Caco-2 (cell line): ENCODE results near the gene BOLA2. TPM values are rescaled to one million over a fixed set of nuclear protein-coding genes. Genes with fewer than 3 reads are reported as not detected.
"Not testable (repeated sequence)": the region's sequence is repeated elsewhere in the genome, so short reads cannot be mapped to it uniquely, and the experiment has no call there.

ENCODE experiments used
- BruUV-seq: library from RNA; stranded (reverse); fragments of 400-500 nt; replicated peaks from 2 replicates; lab custom pipeline; 2021; lab: Mats Ljungman, UMichigan
- CTCF ChIA-PET: fragments of 300-600 bp; sonication (Branson Sonifier 250); formaldehyde crosslinking; loops from one replicate; lab custom pipeline; 2022; ENCODE audit warnings: antibody characterized with exemption; lab: Charles Lee
- POLR2A ChIA-PET: fragments of 300-600 bp; sonication (Branson Sonifier 250); formaldehyde crosslinking; loops from one replicate; lab custom pipeline; 2022; ENCODE audit warnings: antibody characterized with exemption; lab: Charles Lee
- DNase-seq, 2 experiments: peaks; one replicate each; pipeline versions ENCODE4 v3.0.0 to v3.0.0-alpha.2; 2020 to 2022
- H3K27me3 ChIP-seq: replicated peaks from 2 replicates; pipeline ENCODE4 v1.6.0; 2011; ENCODE audit warnings: low read length; ENCODE audit not compliant: control insufficient read depth, insufficient read depth
- H3K36me3 ChIP-seq: 2 replicates; pipeline ENCODE4 v1.5.1; 2011; ENCODE audit warnings: low read length; ENCODE audit not compliant: control insufficient read depth, insufficient read depth
- H3K4me1 ChIP-seq: fragments of 250-450 bp; sonication (Bioruptor Pico); 2 replicates; pipeline ENCODE4 v1.5.1; 2020; ENCODE audit warnings: mild to moderate bottlenecking
- H3K4me3 ChIP-seq: 2 replicates; pipeline ENCODE4 v1.5.1; 2011; ENCODE audit warnings: low read depth, mild to moderate bottlenecking, control low read depth, low read length
- H3K9me3 ChIP-seq: fragments of 250-450 bp; sonication (Bioruptor Pico); 2 replicates; pipeline ENCODE4 v1.5.1; 2020; ENCODE audit warnings: mild to moderate bottlenecking, moderate library complexity
- H3K27ac Mint-ChIP-seq: one replicate; pipeline ENCODE4 v1.8.0; 2022; ENCODE audit warnings: mixed read lengths; ENCODE audit not compliant: unreplicated experiment
- H3K27me3 Mint-ChIP-seq: one replicate; pipeline ENCODE4 v1.8.0; 2022; ENCODE audit warnings: mixed read lengths; ENCODE audit not compliant: insufficient read depth, unreplicated experiment
- H3K36me3 Mint-ChIP-seq: one replicate; pipeline ENCODE4 v1.8.0; 2022; ENCODE audit warnings: mild to moderate bottlenecking, mixed read lengths; ENCODE audit not compliant: insufficient read depth, unreplicated experiment
- H3K4me1 Mint-ChIP-seq: one replicate; pipeline ENCODE4 v1.8.0; 2022; ENCODE audit warnings: low read depth, mixed read lengths; ENCODE audit not compliant: unreplicated experiment
- H3K4me3 Mint-ChIP-seq: one replicate; pipeline ENCODE4 v1.8.0; 2022; ENCODE audit warnings: mild to moderate bottlenecking, moderate library complexity, mixed read lengths; ENCODE audit not compliant: unreplicated experiment
- H3K9me3 Mint-ChIP-seq: one replicate; pipeline ENCODE4 v1.8.0; 2022; ENCODE audit warnings: mixed read lengths; ENCODE audit not compliant: unreplicated experiment
- intact Hi-C: fragments of 100-400 bp; cut with micrococcal nuclease; formaldehyde crosslinking; loops from one replicate; pipeline ENCODE4 v1.10.0; 2022; ENCODE audit not compliant: unreplicated experiment
- total RNA-seq: library from RNA; stranded (reverse); gene quantifications from 2 replicates; pipeline ENCODE4 v1.2.3, GENCODE V29; 2022

BOLA2 gene
- total RNA-seq, 1 experiment from 2014 or later, result 4.6 TPM

DNA sequence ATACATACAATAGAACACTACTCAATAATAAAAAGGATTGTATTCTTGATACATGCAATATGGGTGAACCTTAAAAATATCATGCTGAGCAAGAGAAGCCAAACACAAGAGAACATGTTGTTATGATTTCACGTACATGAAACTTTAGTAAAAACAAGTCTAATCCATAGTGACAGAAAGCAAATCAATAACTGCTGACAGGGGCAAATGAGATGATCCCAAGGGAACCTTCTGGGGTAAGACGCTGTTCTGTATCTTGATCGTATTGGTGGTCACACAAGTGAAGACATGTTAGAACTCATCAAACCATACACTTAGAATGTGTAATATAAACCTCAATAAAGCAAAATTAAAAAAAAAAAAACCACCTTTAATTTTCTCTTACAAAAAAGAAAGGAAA is 28.8 kb downstream of the BOLA2 start:
- intact Hi-C loops, H3K4me3 Mint-ChIP-seq, H3K4me1 ChIP-seq, H3K9me3 Mint-ChIP-seq, H3K27me3 ChIP-seq, DNase-seq, H3K27ac Mint-ChIP-seq, CTCF ChIA-PET, H3K4me3 ChIP-seq, BruUV-seq, H3K36me3 Mint-ChIP-seq, H3K4me1 Mint-ChIP-seq, POLR2A ChIA-PET, H3K36me3 ChIP-seq, H3K27me3 Mint-ChIP-seq, H3K9me3 ChIP-seq: not testable (repeated sequence)

DNA sequence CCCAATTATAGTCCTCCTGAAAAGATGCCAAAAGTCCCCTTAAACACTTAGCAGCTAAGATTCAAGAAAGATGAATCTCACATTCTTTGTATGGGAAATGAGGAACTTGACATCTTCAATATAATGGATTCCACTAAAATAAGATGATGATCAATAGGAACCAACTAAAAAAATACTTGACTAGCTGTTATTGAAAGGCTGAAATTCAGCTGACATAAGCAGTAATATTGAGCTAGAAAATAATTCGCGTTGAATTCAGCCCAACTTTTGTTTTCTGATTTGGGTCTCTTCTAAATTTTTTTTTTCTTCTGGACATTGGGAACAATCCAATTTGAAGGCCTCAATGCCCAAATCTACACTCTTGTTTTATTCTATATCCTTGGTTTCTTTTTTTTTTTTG is 30.6 kb downstream of the BOLA2 start:
- H3K27me3 ChIP-seq, H3K9me3 ChIP-seq, DNase-seq, H3K4me3 ChIP-seq, CTCF ChIA-PET, H3K36me3 Mint-ChIP-seq, intact Hi-C loops, H3K27me3 Mint-ChIP-seq, H3K36me3 ChIP-seq, H3K4me3 Mint-ChIP-seq, POLR2A ChIA-PET, BruUV-seq, H3K4me1 Mint-ChIP-seq, H3K9me3 Mint-ChIP-seq, H3K4me1 ChIP-seq, H3K27ac Mint-ChIP-seq: not testable (repeated sequence)

DNA sequence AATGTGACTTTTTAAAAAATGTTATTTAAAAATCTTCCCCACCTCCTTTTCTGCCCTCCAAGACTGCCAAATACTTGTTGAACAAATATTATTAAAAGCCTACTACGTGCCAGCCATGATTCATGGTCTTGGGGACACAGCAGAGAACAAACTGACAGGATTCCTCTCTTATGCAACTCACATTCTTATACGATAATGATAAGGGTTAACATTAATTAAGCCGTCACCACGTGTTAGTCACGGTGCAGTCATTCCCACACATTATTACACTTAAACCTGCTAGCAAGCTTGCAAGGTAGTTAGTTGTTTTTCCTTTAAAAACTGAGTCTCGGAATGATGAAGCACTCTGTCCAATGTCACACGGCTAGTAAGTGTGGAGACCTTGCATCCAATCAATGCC is 48.9 kb downstream of the BOLA2 start:
- H3K4me3 Mint-ChIP-seq, H3K4me1 ChIP-seq, H3K27ac Mint-ChIP-seq, BruUV-seq, H3K4me3 ChIP-seq, POLR2A ChIA-PET, H3K27me3 ChIP-seq, H3K9me3 ChIP-seq, DNase-seq, CTCF ChIA-PET, intact Hi-C loops, H3K36me3 Mint-ChIP-seq, H3K36me3 ChIP-seq, H3K27me3 Mint-ChIP-seq, H3K4me1 Mint-ChIP-seq, H3K9me3 Mint-ChIP-seq: not testable (repeated sequence)

Other genes starting within 250 kb of the BOLA2 start
- 0.73 and 0.81 TPM in 2 replicates for gene NPIPB11, start 47.6 kb downstream of the BOLA2 start, total RNA-seq
- 17.9 and 21.7 TPM in 2 replicates for gene SLX1B, start 182 bp upstream of the BOLA2 start, total RNA-seq
- gene SULT1A4, start 5.6 kb upstream of the BOLA2 start, total RNA-seq, result 1.3 and 5.6 TPM in 2 replicates
- gene NPIPB12, start 52.1 kb upstream of the BOLA2 start, total RNA-seq, result 53.1 and 66.2 TPM in 2 replicates
- gene SPN, start 208.9 kb upstream of the BOLA2 start, total RNA-seq, result not detected in 2 replicates
- 176 and 178 TPM in 2 replicates for gene QPRT, start 224.8 kb upstream of the BOLA2 start, total RNA-seq